RWPE1 (cell line): ENCODE results near the gene MYO1D.

ENCODE experiments used
- CTCF ChIA-PET: fragments of 350-600 bp; sonication (Branson Sonifier 250); formaldehyde crosslinking; extraction: SDS; loops from one replicate; lab custom pipeline; 2021; lab: Yijun Ruan, JAX
- POLR2A ChIA-PET: fragments of 400-600 bp; formaldehyde crosslinking; extraction: SDS; loops from one replicate; lab custom pipeline; 2020; ENCODE audit warnings: antibody characterized with exemption; ENCODE audit not compliant: low non-redundant PET; lab: Yijun Ruan, JAX
- DNase-seq: peaks from one replicate; pipeline ENCODE4 v3.0.0; 2012; ENCODE audit warnings: low spot score
- H3K27ac ChIP-seq: fragments of 450-650 bp; 2 replicates; pipeline ENCODE4 v1.5.1; 2017
- CTCF ChIP-seq: fragments of 450-650 bp; conservative IDR thresholded peaks from 2 replicates; pipeline ENCODE4 v1.5.1; 2017; ENCODE audit warnings: low read depth, mild to moderate bottlenecking

The MYO1D gene

GRCh38 chr17:32590974-32591373 lies 285.9 kb downstream of the MYO1D start:
- ChIA-PET CTCF (interaction anchor here (0.6 kb wide), 1 partner anchor 701 kb away, joined by 3 read pairs; no protein-coding TSS in a partner anchor), POLR2A (no interaction called here)
- no peak for DNase-seq
- no peak for TF ChIP-seq CTCF
- H3K27ac ChIP-seq, result no peak overlapping the region

- DNase-seq, result peak; percentile 12
- TF ChIP-seq CTCF, result no peak
- POLR2A ChIA-PET, result no interaction called here
- H3K27ac ChIP-seq, result no peak overlapping the region
- CTCF ChIA-PET, result no interaction called here
Measured at GRCh38 chr17:32588982-32589381, 287.9 kb downstream of the MYO1D start.

GRCh38 chr17:32588135-32588534 lies 288.8 kb downstream of the MYO1D start:
- H3K27ac ChIP-seq, result no peak overlapping the region
- TF ChIP-seq CTCF, result no peak
- POLR2A ChIA-PET, result no interaction called here
- DNase-seq, result no peak
- CTCF ChIA-PET, result interaction anchor here (0.8 kb wide), 1 partner anchor 20 kb away, joined by 3 read pairs; no protein-coding TSS in a partner anchor

GRCh38 chr17:32586666-32587065 lies 290.3 kb downstream of the MYO1D start:
- POLR2A ChIA-PET, result no interaction called here
- CTCF ChIA-PET, result no interaction called here
- peak; percentile 31 for DNase-seq
- TF ChIP-seq CTCF, result no peak
- no peak overlapping the region for H3K27ac ChIP-seq

- H3K27ac ChIP-seq, result no peak overlapping the region
- ChIA-PET POLR2A (no interaction called here), CTCF (no interaction called here)
- no peak for TF ChIP-seq CTCF
- no peak for DNase-seq
Measured at GRCh38 chr17:32584792-32585191, 292.1 kb downstream of the MYO1D start.

GRCh38 chr17:32583053-32583452 lies 293.9 kb downstream of the MYO1D start:
- H3K27ac ChIP-seq, result no peak overlapping the region
- ChIA-PET CTCF (interaction anchor here (0.6 kb wide), 1 partner anchor 45 kb away, joined by 3 read pairs; no protein-coding TSS in a partner anchor), POLR2A (no interaction called here)
- TF ChIP-seq CTCF, result no peak
- DNase-seq, result no peak
